ENCODE data around the gene NATD1. TPM values are rescaled to one million over a fixed set of nuclear protein-coding genes. Genes with fewer than 3 reads are reported as not detected.
A peak's percentile ranks its signal among the peaks of the same experiment; 100 is the strongest.

NATD1 gene
- total and polyA plus RNA-seq, 9 of the 15 experiments (the other 6 are each of a cell fraction or from before 2014, with no cell fraction given) = 0.24 to 5.4 (median 1.6) TPM

- TF ChIP-seq CBX3 (IDR thresholded peaks at IDR 0.05; ENCODE audit: borderline replicate concordance in 1 of 2, low read length in 2 of 2) (no peak), RFX7 (CRISPR knock-in tag; IDR thresholded peaks at IDR 0.05) (no peak), SETDB1 (IDR thresholded peaks at IDR 0.05; ENCODE audit: low read length) (no peak), FOS (IDR thresholded peaks at IDR 0.05; ENCODE audit: extremely low read depth, insufficient read length) (peak; percentile 16), FOXK2 (conservative IDR thresholded peaks at IDR 0.05 in 1 of 2, IDR thresholded peaks at IDR 0.05 in 1 of 2; ENCODE audit: low read depth in 2 of 2) (peak; percentile 52 to 56; a peak in 3 of 4 replicates), ZNF133 (CRISPR knock-in tag; IDR thresholded peaks at IDR 0.05) (no peak), NRF1 (conservative IDR thresholded peaks at IDR 0.05 in 1 of 2, IDR thresholded peaks at IDR 0.05 in 1 of 2) (peak; percentile 37 to 56; a peak in 3 of 4 replicates), CEBPG (CRISPR knock-in tag; IDR thresholded peaks at IDR 0.05) (no peak), CEBPG (tag; conservative IDR thresholded peaks at IDR 0.05 in 1 of 2, IDR thresholded peaks at IDR 0.05 in 1 of 2) (no peak), ARID3B (CRISPR knock-in tag; IDR thresholded peaks at IDR 0.05; ENCODE audit: borderline replicate concordance) (no peak), NBN (IDR thresholded peaks at IDR 0.05; ENCODE audit: low read depth) (no peak), HNRNPL (IDR thresholded peaks at IDR 0.05; ENCODE audit: low read depth, low read length) (no peak), ZSCAN32 (CRISPR knock-in tag; IDR thresholded peaks at IDR 0.05) (no peak), NFRKB (IDR thresholded peaks at IDR 0.05; ENCODE audit: low read depth) (no peak), E2F6 (IDR thresholded peaks at IDR 0.05; ENCODE audit: borderline replicate concordance in 1 of 2, extremely low read depth in 1 of 2, insufficient read depth in 1 of 2, insufficient read length in 1 of 2, low read depth in 1 of 2, low read length in 1 of 2, poor library complexity in 1 of 2, severe bottlenecking in 1 of 2) (peak in 1 of 2 experiments; percentile 58), DDX20 (tag; IDR thresholded peaks at IDR 0.05; ENCODE audit: low read depth) (no peak), ZNF740 (CRISPR knock-in tag; IDR thresholded peaks at IDR 0.05) (peak; percentile 74), ZNF740 (tag; IDR thresholded peaks at IDR 0.05) (peak in 1 of 2 experiments; percentile 82; a peak in 2 of 4 replicates), DPF2 (IDR thresholded peaks at IDR 0.05) (no peak), ESRRA (IDR thresholded peaks at IDR 0.05; ENCODE audit: borderline replicate concordance, low read depth) (no peak), NELFE (IDR thresholded peaks at IDR 0.05; ENCODE audit: insufficient read depth, insufficient read length) (no peak), PHF21A (IDR thresholded peaks at IDR 0.05; ENCODE audit: borderline replicate concordance, low read depth) (no peak), C11orf30 (IDR thresholded peaks at IDR 0.05; ENCODE audit: low read depth) (no peak), NR2C2 (CRISPR knock-in tag; IDR thresholded peaks at IDR 0.05) (no peak), NR2C2 (tag; IDR thresholded peaks at IDR 0.05) (peak; percentile 80)
These were observed at the start of gene NATD1 (continued) for GRCh38 chr17:21252796-21253645.

Measured in K562 (cell line).